Uterus (tissue), 4 donors: Measurements from ENCODE around the gene MYMX. TPM values are rescaled to one million over a fixed set of nuclear protein-coding genes. Genes with fewer than 3 reads are reported as not detected.
A peak's percentile ranks its signal among the peaks of the same experiment; 100 is the strongest.

ENCODE experiments used
- DNase-seq, 2 donors: peaks; one replicate each; pipeline ENCODE4 v3.0.0-alpha.2; 2019 to 2020
- H3K27ac ChIP-seq, 2 donors: fragments of 200-600 bp; sonication (generic); 1 replicate in 1 of 2; 2 replicates in 1 of 2; pipeline ENCODE4 v1.5.1; 2016 to 2018
- H3K27me3 ChIP-seq, 2 donors: fragments of 200-600 bp; sonication (generic); one replicate each; pipeline ENCODE4 v1.5.1; 2018 to 2019; ENCODE audit warnings: control low read depth in 1 of 2
- H3K36me3 ChIP-seq, 2 donors: fragments of 200-600 bp; sonication (generic); one replicate each; pipeline ENCODE4 v1.5.1; 2019; ENCODE audit warnings: control low read depth in 1 of 2
- H3K4me1 ChIP-seq, 2 donors: fragments of 200-600 bp; sonication (generic); one replicate each; pipeline ENCODE4 v1.5.1; 2018 to 2019; ENCODE audit warnings: control low read depth in 1 of 2
- H3K4me3 ChIP-seq, 2 donors: fragments of 200-600 bp; sonication (generic); 1 replicate in 1 of 2; 2 replicates in 1 of 2; pipeline ENCODE4 v1.5.1; 2018 to 2019; ENCODE audit warnings: mild to moderate bottlenecking in 1 of 2
- H3K9me3 ChIP-seq, 2 donors: fragments of 200-600 bp; sonication (generic); one replicate each; pipeline ENCODE4 v1.5.1; 2019; ENCODE audit warnings: control low read depth in 1 of 2
- POLR2A ChIP-seq, 2 donors: fragments of 450-650 bp; IDR thresholded peaks; one replicate each; pipeline ENCODE4 v1.6.1; 2016; ENCODE audit warnings: antibody characterized with exemption in 2 of 2, mild to moderate bottlenecking in 1 of 2, moderate library complexity in 1 of 2
- intact Hi-C: fragments of 100-400 bp; cut with DNase I; formaldehyde crosslinking; loops from one replicate; pipeline ENCODE4 v1.15.1; 2023; ENCODE audit warnings: low total_unique reads
- total RNA-seq, 4 donors: library from RNA; depleted of rRNA in 3 of 4; stranded (reverse); fragments of >200 nt in 3 of 4; gene quantifications; one replicate each; pipeline versions ENCODE4 v1.1.0 to v1.2.4, GENCODE V29; 2014 to 2023
- TF ChIP-seq, protein P1 (sequence below), 4 experiments: fragments of 200-600 bp in 2 of 4; fragments of 450-650 bp in 2 of 4; sonication (generic) in 2 of 4; IDR thresholded peaks; one replicate each; pipeline ENCODE4 v1.5.1; 2016 to 2019; ENCODE audit warnings: antibody characterized with exemption in 4 of 4, mild to moderate bottlenecking in 2 of 4, moderate library complexity in 1 of 4
- donor health status: DM: yes; HTN: yes; CAD: no.

Gene MYMX
- total RNA-seq, 4 donors from 2014 or later = not detected

DNA sequence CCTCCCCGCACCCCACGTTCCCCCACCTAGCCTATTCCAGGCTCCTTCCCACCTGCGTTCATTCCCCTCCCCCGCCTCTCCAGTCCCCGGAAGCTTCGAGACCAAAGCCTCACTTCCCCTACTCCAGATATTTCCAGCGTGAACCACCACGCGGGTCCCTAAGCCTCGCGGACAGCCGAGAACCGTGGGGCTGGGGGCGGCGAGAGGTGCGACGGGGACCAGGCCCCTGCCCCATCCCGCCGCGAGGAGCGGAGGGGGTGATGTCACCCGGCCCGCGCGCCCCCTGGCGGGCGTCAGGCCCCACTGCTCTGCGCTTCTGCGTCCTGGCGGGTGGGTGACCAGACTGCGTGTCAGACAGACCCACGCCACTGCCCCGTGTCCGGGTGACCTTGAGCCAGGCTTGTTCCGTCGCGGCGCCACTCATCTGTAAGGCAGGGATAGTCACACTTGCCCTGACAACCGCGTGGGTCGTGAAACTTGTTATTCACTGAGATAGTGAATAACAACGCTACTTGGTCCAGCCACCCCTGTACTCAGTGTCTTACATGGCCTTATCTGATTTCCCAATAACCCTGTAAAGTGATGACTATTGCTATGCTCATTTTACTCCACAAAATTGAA lies 21.2 kb downstream of the MYMX start:
- Histone ChIP-seq H3K27me3 (no peaks in the 10 kb centered on the region), H3K36me3 (no peaks in the 10 kb centered on the region), H3K27ac (peak overlapping the region; percentile 97 to 99), H3K4me3 (peak overlapping the region; percentile 57 to 71), H3K4me1 (peaks cover 16 to 35% of the 10 kb centered on the region in 2 donors), H3K9me3 (no peaks in the 10 kb centered on the region)
- DNase-seq = peak; percentile 79 to 85
- intact Hi-C loops = loop anchor here (10.0 kb wide), 1 partner anchor 63 kb away; no protein-coding TSS in a partner anchor
- TF ChIP-seq, protein P1, sequence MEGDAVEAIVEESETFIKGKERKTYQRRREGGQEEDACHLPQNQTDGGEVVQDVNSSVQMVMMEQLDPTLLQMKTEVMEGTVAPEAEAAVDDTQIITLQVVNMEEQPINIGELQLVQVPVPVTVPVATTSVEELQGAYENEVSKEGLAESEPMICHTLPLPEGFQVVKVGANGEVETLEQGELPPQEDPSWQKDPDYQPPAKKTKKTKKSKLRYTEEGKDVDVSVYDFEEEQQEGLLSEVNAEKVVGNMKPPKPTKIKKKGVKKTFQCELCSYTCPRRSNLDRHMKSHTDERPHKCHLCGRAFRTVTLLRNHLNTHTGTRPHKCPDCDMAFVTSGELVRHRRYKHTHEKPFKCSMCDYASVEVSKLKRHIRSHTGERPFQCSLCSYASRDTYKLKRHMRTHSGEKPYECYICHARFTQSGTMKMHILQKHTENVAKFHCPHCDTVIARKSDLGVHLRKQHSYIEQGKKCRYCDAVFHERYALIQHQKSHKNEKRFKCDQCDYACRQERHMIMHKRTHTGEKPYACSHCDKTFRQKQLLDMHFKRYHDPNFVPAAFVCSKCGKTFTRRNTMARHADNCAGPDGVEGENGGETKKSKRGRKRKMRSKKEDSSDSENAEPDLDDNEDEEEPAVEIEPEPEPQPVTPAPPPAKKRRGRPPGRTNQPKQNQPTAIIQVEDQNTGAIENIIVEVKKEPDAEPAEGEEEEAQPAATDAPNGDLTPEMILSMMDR (IDR thresholded peaks at IDR 0.05) = peak; percentile 92 to 99 (median 97)
- peak; percentile 6 to 50 for TF ChIP-seq POLR2A (IDR thresholded peaks at IDR 0.05)

- peak overlapping the region; percentile 97 to 99 for H3K27ac ChIP-seq
- DNase-seq = no peak
- TF ChIP-seq, protein P1 (IDR thresholded peaks at IDR 0.05) = no peak
- TF ChIP-seq POLR2A (IDR thresholded peaks at IDR 0.05) = no peak
Observed at GRCh38 chr6:44238687-44239350, 22.1 kb downstream of the MYMX start.

DNA sequence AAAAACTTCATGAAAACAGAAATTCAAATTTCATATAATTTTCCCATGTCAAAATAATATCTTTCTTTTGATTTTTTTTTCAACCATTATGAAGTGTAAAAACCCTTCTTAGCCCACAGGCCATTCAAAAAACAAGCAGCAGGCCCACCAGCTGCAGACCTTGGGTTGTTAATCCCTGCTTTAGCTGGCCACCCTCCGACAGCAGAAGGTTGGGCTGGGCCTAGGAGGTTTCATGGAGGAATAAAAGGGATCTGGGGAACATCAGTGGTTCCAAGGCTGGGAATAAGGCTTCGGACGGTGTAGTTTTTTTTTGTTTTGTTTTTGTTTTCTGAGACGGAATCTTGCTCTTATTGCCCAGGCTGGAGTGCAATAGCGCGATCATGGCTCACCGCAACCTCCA lies 26.6 kb downstream of the MYMX start:
- H3K27me3 ChIP-seq = no peaks in the 10 kb centered on the region
- no peak for TF ChIP-seq POLR2A (IDR thresholded peaks at IDR 0.05)
- TF ChIP-seq, protein P1 (IDR thresholded peaks at IDR 0.05) = no peak
- DNase-seq = no peak
- peaks cover 0 to 1% of the 10 kb centered on the region in 2 donors for H3K4me1 ChIP-seq
- no peak overlapping the region for H3K4me3 ChIP-seq
- H3K27ac ChIP-seq = no peak overlapping the region
- intact Hi-C loops = no loop called here
- H3K36me3 ChIP-seq = no peaks in the 10 kb centered on the region
- no peaks in the 10 kb centered on the region for H3K9me3 ChIP-seq

More at GRCh38 chr6:44238687-44239350, 22.1 kb downstream of the MYMX start:
- Histone ChIP-seq H3K4me3 (no peak overlapping the region), H3K9me3 (no peaks in the 10 kb centered on the region), H3K4me1 (peaks cover 16 to 31% of the 10 kb centered on the region in 2 donors), H3K36me3 (no peaks in the 10 kb centered on the region), H3K27me3 (no peaks in the 10 kb centered on the region)
- intact Hi-C loops = loop anchor here (10.0 kb wide), 1 partner anchor 64 kb away; no protein-coding TSS in a partner anchor

- Histone ChIP-seq H3K36me3 (no peaks in the 10 kb centered on the region), H3K4me1 (peaks cover 0 to 9% of the 10 kb centered on the region in 2 donors), H3K27me3 (no peaks in the 10 kb centered on the region), H3K4me3 (peak overlapping the region; percentile 98), H3K27ac (peak overlapping the region; percentile 99), H3K9me3 (no peaks in the 10 kb centered on the region)
- no peak for DNase-seq
- no peak for TF ChIP-seq POLR2A (IDR thresholded peaks at IDR 0.05)
- TF ChIP-seq, protein P1 (IDR thresholded peaks at IDR 0.05) = no peak
- intact Hi-C loops = no loop called here
Observed at GRCh38 chr6:44245391-44245911, 28.7 kb downstream of the MYMX start.
